T-cell (primary cell): ENCODE measurements around the gene PDE8B. TPM values are rescaled to one million over a fixed set of nuclear protein-coding genes. Genes with fewer than 3 reads are reported as not detected.
"Not testable (repeated sequence)": the region's sequence is repeated elsewhere in the genome, so short reads cannot be mapped to it uniquely, and the experiment has no call there.

Source experiments
- ATAC-seq, 4 experiments: fragments of 200-7000 bp in 3 of 4; fragments of 150-1000 bp in 1 of 4; cut with Tn5 transposase; replicated peaks in 1 of 4; 1 replicate in 3 of 4; 2 replicates in 1 of 4; pipeline ENCODE4 v1.10.0; 2021; ENCODE audit warnings: moderate library complexity in 3 of 4, mild to moderate bottlenecking in 2 of 4, moderate number of reproducible peaks in 1 of 4
- CTCF ChIA-PET, 2 donors: fragments of 300-600 bp; sonication (Branson Sonifier 250); formaldehyde crosslinking; loops; one replicate each; lab custom pipeline; 2022; ENCODE audit warnings: antibody characterized with exemption in 2 of 2; lab: Charles Lee
- POLR2A ChIA-PET, 2 donors: fragments of 300-600 bp; sonication (Branson Sonifier 250); formaldehyde crosslinking; loops; one replicate each; lab custom pipeline; 2022; ENCODE audit warnings: antibody characterized with exemption in 2 of 2; lab: Charles Lee
- DNase-seq, 35 experiments: peaks; one replicate each; pipeline versions ENCODE4 v3.0.0 to v3.0.0-alpha.2; 2013 to 2023
- H3K27ac ChIP-seq: one replicate; pipeline ENCODE4 v1.5.1; 2013; ENCODE audit warnings: low read length
- H3K27me3 ChIP-seq, 2 experiments: replicated peaks in 1 of 2; 1 replicate in 1 of 2; 2 replicates in 1 of 2; pipeline versions ENCODE4 v1.6.1 to v1.7.0; 2013; ENCODE audit warnings: low read length in 1 of 2, mixed read lengths in 1 of 2; ENCODE audit not compliant: control insufficient read depth in 2 of 2, insufficient read depth in 2 of 2; ENCODE audit errors: extremely low read depth in 1 of 2
- H3K36me3 ChIP-seq, 2 donors: 1 replicate in 1 of 2; 2 replicates in 1 of 2; pipeline versions ENCODE4 v1.6.1 to v1.7.0; 2013; ENCODE audit warnings: low read length in 1 of 2; ENCODE audit not compliant: control insufficient read depth in 2 of 2, insufficient read depth in 1 of 2; ENCODE audit errors: extremely low read depth in 1 of 2
- H3K4me1 ChIP-seq, 2 experiments: 1 replicate in 1 of 2; 2 replicates in 1 of 2; pipeline versions ENCODE4 v1.6.1 to v1.7.0; 2013; ENCODE audit warnings: low read length in 2 of 2, mixed read lengths in 1 of 2; ENCODE audit not compliant: insufficient read depth in 2 of 2, control insufficient read depth in 1 of 2; ENCODE audit errors: extremely low read depth in 1 of 2
- H3K4me3 ChIP-seq, 2 donors: 1 replicate in 1 of 2; 2 replicates in 1 of 2; pipeline versions ENCODE4 v1.5.1 to v1.7.0; 2013; ENCODE audit warnings: mild to moderate bottlenecking in 2 of 2, low read length in 1 of 2, moderate library complexity in 1 of 2; ENCODE audit not compliant: control insufficient read depth in 1 of 2; ENCODE audit errors: extremely low read depth in 1 of 2
- H3K9me3 ChIP-seq: 2 replicates; pipeline ENCODE4 v1.7.0; 2013
- H3K27ac Mint-ChIP-seq, 2 donors: one replicate each; pipeline ENCODE4 v1.8.0; 2020 to 2021; ENCODE audit warnings: mild to moderate bottlenecking in 2 of 2, mixed read lengths in 2 of 2
- H3K27me3 Mint-ChIP-seq, 2 donors: one replicate each; pipeline ENCODE4 v1.8.0; 2021 to 2022; ENCODE audit warnings: mixed read lengths in 2 of 2
- H3K36me3 Mint-ChIP-seq: one replicate; pipeline ENCODE4 v1.8.0; 2021; ENCODE audit warnings: mixed read lengths
- H3K4me1 Mint-ChIP-seq, 3 donors: one replicate each; pipeline ENCODE4 v1.8.0; 2020 to 2022; ENCODE audit warnings: mixed read lengths in 3 of 3, mild to moderate bottlenecking in 1 of 3
- H3K4me3 Mint-ChIP-seq, 3 donors: one replicate each; pipeline ENCODE4 v1.8.0; 2020 to 2022; ENCODE audit warnings: mild to moderate bottlenecking in 3 of 3, mixed read lengths in 3 of 3, moderate library complexity in 3 of 3
- H3K9me3 Mint-ChIP-seq, 3 donors: one replicate each; pipeline ENCODE4 v1.8.0; 2020 to 2022; ENCODE audit warnings: mixed read lengths in 3 of 3
- WGBS: methylation state at CpG from one replicate; pipeline ENCODE4 v1.1.5; 2013; ENCODE audit warnings: missing lambda C conversion rate; ENCODE audit not compliant: insufficient coverage; 5-methylcytosine and 5-hydroxymethylcytosine counted together
- total RNA-seq, 35 experiments: library from RNA in 6 of 35; stranded (reverse) in 6 of 35; fragments of 120-200 nt in 1 of 35; gene quantifications; one replicate each; pipeline versions ENCODE4 v1.2.1 to v1.2.4 and lab custom pipeline; 2013 to 2026

Gene PDE8B
- total RNA-seq, 5 donors from 2014 or later (not counting 1 experiment from before 2014, with no cell fraction given) = 0.15 to 0.66 (median 0.23) TPM; not detected in 2

DNA sequence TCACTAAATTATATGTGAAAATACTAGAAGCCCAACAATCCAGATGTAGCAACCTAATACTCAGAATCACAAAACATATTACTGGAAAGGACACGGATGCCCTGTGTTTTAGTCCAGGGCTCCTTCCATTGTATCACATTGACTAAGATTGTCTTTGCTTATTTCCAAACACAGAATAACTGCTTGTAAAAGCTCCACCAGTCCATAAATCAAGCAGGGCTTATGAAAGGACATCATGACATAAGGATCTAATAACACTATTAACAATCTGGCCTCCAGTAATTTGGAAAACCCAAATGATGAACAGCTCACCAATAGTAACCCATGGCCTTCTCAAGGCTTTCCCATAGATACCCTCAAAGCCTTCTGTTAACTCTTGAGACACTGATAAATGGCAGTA is 241.9 kb downstream of the PDE8B start:
- H3K27ac ChIP-seq = no peak overlapping the region
- Mint-ChIP-seq H3K27ac (no peak overlapping the region), H3K4me3 (no peak overlapping the region), H3K27me3 (no peaks in the 10 kb centered on the region), H3K36me3 (peaks cover 61% of the 10 kb centered on the region), H3K9me3 (peaks cover 0 to 2% (median 2%) of the 10 kb centered on the region in 3 donors), H3K4me1 (no peaks in the 10 kb centered on the region)
- DNase-seq (no peak), ATAC-seq (no peak)
- no peaks in the 10 kb centered on the region for H3K27me3 ChIP-seq
- WGBS = 100% methylated on average over 1 of the region's 1 CpG
- no peaks in the 10 kb centered on the region for H3K4me1 ChIP-seq
- no peaks in the 10 kb centered on the region for H3K9me3 ChIP-seq
- POLR2A ChIA-PET = no interaction called here
- CTCF ChIA-PET = interaction anchor here in 1 of 2 donors (0.6 kb wide), 1 partner anchor 323 kb away, joined by 3 read pairs; no protein-coding TSS in a partner anchor
- no peak overlapping the region for H3K4me3 ChIP-seq
- H3K36me3 ChIP-seq = peaks cover 0 to 4% of the 10 kb centered on the region in 2 donors

GRCh38 chr5:77454123-77454522 is 243.6 kb downstream of the PDE8B start:
- Histone ChIP-seq H3K27me3 (no peaks in the 10 kb centered on the region), H3K4me1 (no peaks in the 10 kb centered on the region), H3K4me3 (no peak overlapping the region), H3K36me3 (no peaks in the 10 kb centered on the region), H3K9me3 (no peaks in the 10 kb centered on the region), H3K27ac (no peak overlapping the region)
- H3K4me1 Mint-ChIP-seq = no peaks in the 10 kb centered on the region
- no peak for ATAC-seq
- H3K9me3 Mint-ChIP-seq = no peaks in the 10 kb centered on the region
- no peak overlapping the region for H3K27ac Mint-ChIP-seq
- ChIA-PET POLR2A (no interaction called here), CTCF (no interaction called here)
- no peak for DNase-seq
- H3K27me3 Mint-ChIP-seq = no peaks in the 10 kb centered on the region
- H3K4me3 Mint-ChIP-seq = no peak overlapping the region
- H3K36me3 Mint-ChIP-seq = peaks cover 44% of the 10 kb centered on the region
- 100% methylated on average over 1 of the region's 3 CpGs for WGBS

DNA sequence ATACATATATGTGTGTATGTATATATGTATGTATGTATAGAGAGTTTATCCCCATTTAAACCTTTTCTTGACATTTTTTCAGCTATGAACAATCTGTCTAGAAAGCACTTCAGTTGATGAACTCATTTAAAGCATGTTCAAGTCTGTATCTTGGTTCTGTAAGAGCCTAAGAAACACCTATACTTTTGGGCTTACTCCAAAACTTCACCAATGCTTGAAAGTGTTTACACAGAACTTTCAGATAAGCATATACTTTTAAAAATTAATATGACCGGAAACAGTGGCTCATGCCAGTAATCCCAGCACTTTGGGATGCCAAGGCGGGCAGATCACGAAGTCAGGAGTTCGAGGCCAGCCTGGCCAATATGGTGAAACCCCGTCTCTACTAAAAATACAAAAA is 250.8 kb downstream of the PDE8B start:
- Mint-ChIP-seq H3K4me1 (peaks cover 0 to 5% (median 0%) of the 10 kb centered on the region in 3 donors), H3K36me3 (peaks cover 22% of the 10 kb centered on the region), H3K27ac (no peak overlapping the region), H3K9me3 (no peaks in the 10 kb centered on the region), H3K4me3 (no peak overlapping the region), H3K27me3 (no peaks in the 10 kb centered on the region)
- Histone ChIP-seq H3K27me3 (no peaks in the 10 kb centered on the region), H3K9me3 (no peaks in the 10 kb centered on the region), H3K4me1 (no peaks in the 10 kb centered on the region), H3K27ac (no peak overlapping the region), H3K4me3 (no peak overlapping the region), H3K36me3 (no peaks in the 10 kb centered on the region)
- no peak for DNase-seq
- ChIA-PET CTCF (no interaction called here), POLR2A (no interaction called here)
- no peak for ATAC-seq
- WGBS = no CpG with 5 or more reads among the region's 5 CpGs

GRCh38 chr5:77463905-77464304 is 253.4 kb downstream of the PDE8B start:
- WGBS = no CpG with 5 or more reads among the region's 1 CpG
- Histone ChIP-seq H3K4me3 (no peak overlapping the region), H3K27ac (no peak overlapping the region), H3K27me3 (no peaks in the 10 kb centered on the region), H3K4me1 (no peaks in the 10 kb centered on the region), H3K9me3 (no peaks in the 10 kb centered on the region), H3K36me3 (no peaks in the 10 kb centered on the region)
- ChIA-PET POLR2A (no interaction called here), CTCF (no interaction called here)
- H3K4me1 Mint-ChIP-seq = peaks cover 0 to 5% (median 0%) of the 10 kb centered on the region in 3 donors
- H3K9me3 Mint-ChIP-seq = peaks cover 0 to 2% (median 0%) of the 10 kb centered on the region in 3 donors
- H3K4me3 Mint-ChIP-seq = no peak overlapping the region
- no peaks in the 10 kb centered on the region for H3K27me3 Mint-ChIP-seq
- ATAC-seq (no peak), DNase-seq (no peak)
- no peak overlapping the region for H3K27ac Mint-ChIP-seq
- peaks cover 24% of the 10 kb centered on the region for H3K36me3 Mint-ChIP-seq

DNA sequence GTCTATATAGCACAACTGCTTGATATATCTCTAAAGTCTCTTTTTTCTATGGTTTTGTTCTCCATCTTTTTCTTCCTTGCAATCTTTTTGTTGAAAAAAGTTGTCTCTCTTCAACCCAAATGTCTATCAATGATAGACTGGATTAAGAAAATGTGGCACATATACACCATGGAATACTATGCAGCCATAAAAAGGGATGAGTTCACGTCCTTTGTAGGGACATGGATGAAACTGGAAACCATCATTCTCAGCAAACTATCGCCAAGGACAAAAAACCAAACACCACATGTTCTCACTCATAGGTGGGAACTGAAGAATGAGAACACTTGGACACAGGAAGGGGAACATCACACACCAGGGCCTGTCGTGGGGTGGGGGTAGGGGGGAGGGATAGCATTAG is 258.4 kb downstream of the PDE8B start:
- H3K36me3 ChIP-seq, H3K4me1 Mint-ChIP-seq, CTCF ChIA-PET, H3K4me3 Mint-ChIP-seq, H3K27me3 ChIP-seq, H3K27me3 Mint-ChIP-seq, H3K4me3 ChIP-seq, ATAC-seq, H3K9me3 ChIP-seq, H3K27ac Mint-ChIP-seq, H3K27ac ChIP-seq, POLR2A ChIA-PET, H3K4me1 ChIP-seq, DNase-seq: not testable (repeated sequence)
- WGBS = no CpG with 5 or more reads among the region's 3 CpGs
- H3K9me3 Mint-ChIP-seq = peaks cover 6 to 25% (median 7%) of the 10 kb centered on the region in 3 donors
- H3K36me3 Mint-ChIP-seq = peaks cover 47% of the 10 kb centered on the region

GRCh38 chr5:77475041-77475440 is 264.6 kb downstream of the PDE8B start:
- CTCF ChIA-PET, H3K4me3 ChIP-seq, H3K4me1 Mint-ChIP-seq, POLR2A ChIA-PET, H3K27ac ChIP-seq, DNase-seq, H3K4me1 ChIP-seq, H3K27ac Mint-ChIP-seq, H3K36me3 ChIP-seq, ATAC-seq, H3K9me3 ChIP-seq, H3K27me3 ChIP-seq, H3K4me3 Mint-ChIP-seq, H3K27me3 Mint-ChIP-seq: not testable (repeated sequence)
- Mint-ChIP-seq H3K36me3 (peaks cover 52% of the 10 kb centered on the region), H3K9me3 (peaks cover 2 to 16% (median 6%) of the 10 kb centered on the region in 3 donors)
- 100% methylated on average over 5 of the region's 11 CpGs for WGBS
